ENCODE measurements around the gene SPATA45.
A peak's percentile ranks its signal among the peaks of the same experiment; 100 is the strongest.
"Not testable (repeated sequence)": the region's sequence is repeated elsewhere in the genome, so short reads cannot be mapped to it uniquely, and the experiment has no call there.

SPATA45 gene

DNA sequence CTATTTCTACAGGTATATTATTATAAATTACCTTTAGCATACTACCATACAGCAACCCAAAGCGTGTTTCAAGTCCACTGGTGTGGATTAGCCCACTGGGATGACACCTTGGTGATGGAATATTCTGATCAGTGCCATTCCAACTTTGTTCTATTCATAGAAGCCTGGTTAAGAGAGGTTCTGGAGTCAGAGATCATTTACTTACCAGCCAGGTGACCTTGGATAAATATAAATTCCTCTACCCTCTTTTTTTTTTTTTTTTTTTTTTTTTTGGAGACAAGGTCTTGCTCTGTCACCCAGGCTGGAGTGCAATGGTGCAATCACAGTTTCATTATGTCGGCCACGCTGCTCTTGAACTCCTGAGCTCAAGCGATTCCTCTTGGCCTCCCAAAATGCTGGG lies at the start of gene SPATA45:
TSS of gene SPATA45 (minus strand) at position 101 of the 400 bp plus-strand sequence. CDS start 11,500 bp downstream, outside the sequence.
- DNase-seq (ENCODE audit: low read depth, low spot score) = no peak

- no peak for DNase-seq (ENCODE audit: low read depth, low spot score)
These were observed 44.7 kb upstream of the SPATA45 start for GRCh38 chr1:212892108-212892507.

DNA sequence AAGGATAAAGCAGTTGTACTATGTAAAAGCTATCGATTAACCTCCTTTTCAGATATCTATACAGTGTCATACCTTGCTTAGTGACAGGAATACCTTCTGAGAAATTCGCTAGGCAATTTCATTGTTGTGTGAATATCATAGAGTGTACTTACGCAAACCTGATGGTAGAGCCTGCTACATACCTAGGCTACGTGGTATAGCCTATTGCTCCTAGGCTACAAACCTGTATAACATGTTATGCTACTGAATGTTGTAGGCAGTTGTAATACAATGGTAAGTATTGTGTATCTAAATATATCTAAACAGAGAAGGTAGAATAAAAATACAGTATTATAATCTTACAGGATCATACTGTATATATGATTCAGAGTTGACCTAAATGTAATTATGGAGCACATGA lies 37.1 kb upstream of the SPATA45 start:
- DNase-seq (ENCODE audit: low read depth, low spot score) = no peak

DNA sequence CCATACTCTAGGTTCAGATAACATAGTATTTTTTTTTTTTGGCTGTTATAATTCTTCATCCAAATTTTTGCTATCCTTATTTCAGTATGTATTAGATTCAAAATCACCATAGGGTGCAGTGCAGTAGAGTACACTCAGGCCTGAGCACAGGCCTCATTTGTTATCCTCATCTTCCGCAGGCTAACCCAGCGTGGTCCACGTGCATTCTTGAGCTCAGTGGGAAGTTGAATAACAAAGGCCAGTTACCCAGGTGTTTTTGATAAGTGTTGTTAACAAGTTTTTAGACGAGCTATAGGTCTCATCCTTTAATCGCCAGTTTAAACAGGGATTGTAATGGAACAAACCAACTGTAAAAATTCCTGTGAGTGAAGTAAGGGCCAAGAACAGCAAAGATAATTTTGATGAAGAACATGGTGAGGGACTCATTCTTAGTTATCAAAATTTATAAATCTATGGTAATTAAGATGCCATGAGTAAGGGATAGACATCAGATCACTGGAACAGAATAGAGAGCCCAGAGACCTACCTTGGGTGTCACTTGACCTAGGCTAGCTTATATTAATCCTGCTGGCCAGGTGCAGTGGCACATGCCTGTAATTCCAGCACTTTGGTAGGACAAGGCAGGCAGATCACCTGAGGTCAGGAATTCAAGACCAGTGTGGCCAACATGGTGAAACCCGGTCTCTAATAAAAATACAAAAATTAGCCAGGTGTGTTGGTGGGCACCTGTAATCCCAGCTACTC lies 32.7 kb upstream of the SPATA45 start:
- DNase-seq (ENCODE audit: low read depth, low spot score) = no peak

- no peak for DNase-seq (ENCODE audit: low read depth, low spot score)
These were observed 31.0 kb upstream of the SPATA45 start for GRCh38 chr1:212878418-212878817.

GRCh38 chr1:212873518-212873917 lies 26.1 kb upstream of the SPATA45 start:
- no peak for DNase-seq (ENCODE audit: low read depth, low spot score)

DNA sequence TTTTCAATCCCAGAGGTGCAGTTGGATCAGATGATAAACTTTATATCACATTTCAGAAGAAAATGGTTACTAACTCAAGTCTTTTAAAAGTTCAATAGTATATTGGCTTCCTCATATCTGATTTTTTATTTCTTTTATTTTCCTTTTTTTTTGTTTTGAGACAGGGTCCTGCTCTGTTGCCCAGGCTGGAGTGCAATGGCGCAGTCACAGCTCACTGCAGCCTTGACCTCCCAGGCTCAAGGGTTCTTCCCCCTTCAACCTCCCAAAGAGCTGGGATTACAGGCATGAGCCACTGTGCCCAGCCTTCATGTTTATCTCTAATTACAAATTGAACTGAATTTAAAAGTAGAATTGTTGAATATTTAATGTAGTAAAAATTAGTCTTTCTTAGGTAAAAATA lies 24.5 kb upstream of the SPATA45 start:
- no peak for DNase-seq (ENCODE audit: low read depth, low spot score)

DNA sequence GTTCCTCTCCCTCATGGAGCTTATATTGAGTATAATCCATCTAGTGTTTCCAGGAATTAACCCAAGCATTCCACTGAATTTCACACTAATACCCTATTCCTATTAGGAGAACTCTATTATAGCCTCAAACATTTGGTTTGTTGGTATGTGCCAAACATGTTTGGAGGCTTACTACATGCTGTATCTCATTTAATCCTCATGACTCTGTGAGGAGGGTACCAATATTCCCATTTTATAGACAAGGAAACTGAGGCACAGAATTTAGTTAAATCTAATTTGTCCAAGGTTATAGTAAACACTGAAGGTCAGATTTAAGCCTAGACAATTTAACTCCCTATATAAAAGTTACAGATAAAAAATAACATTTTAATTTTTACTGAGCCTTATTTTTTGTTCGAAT lies 19.7 kb upstream of the SPATA45 start:
- no peak for DNase-seq (ENCODE audit: low read depth, low spot score)

GRCh38 chr1:212864201-212864600 lies 16.8 kb upstream of the SPATA45 start:
- DNase-seq (ENCODE audit: low read depth, low spot score) = no peak

DNA sequence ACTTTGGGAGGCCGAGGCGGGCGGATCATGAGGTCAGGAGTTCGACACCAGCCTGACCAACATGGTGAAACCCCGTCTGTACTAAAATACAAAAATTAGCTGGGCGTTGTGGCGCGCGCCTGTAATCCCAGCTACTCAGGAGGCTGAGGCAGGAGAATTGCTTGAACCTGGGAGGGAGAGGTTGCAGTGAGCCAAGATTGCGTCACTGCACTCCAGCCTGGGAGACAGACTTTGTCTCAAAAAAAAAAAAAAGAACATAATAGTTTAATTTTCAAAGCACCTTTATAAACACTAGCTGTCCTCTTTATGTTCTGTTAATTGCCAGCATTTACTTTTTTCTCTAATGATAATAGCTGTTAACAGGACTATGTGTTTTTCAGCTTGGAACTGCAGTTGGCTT lies 15.9 kb upstream of the SPATA45 start:
- DNase-seq (ENCODE audit: low read depth, low spot score) = not testable (repeated sequence)

GRCh38 chr1:212862111-212862690 lies 14.8 kb upstream of the SPATA45 start:
- DNase-seq (ENCODE audit: low read depth, low spot score) = no peak

- DNase-seq (ENCODE audit: low read depth, low spot score) = no peak
These were observed 13.5 kb upstream of the SPATA45 start for GRCh38 chr1:212860713-212861581.

- DNase-seq (ENCODE audit: low read depth, low spot score) = peak; percentile 65
These were observed 11.2 kb upstream of the SPATA45 start for GRCh38 chr1:212858461-212859265.

DNA sequence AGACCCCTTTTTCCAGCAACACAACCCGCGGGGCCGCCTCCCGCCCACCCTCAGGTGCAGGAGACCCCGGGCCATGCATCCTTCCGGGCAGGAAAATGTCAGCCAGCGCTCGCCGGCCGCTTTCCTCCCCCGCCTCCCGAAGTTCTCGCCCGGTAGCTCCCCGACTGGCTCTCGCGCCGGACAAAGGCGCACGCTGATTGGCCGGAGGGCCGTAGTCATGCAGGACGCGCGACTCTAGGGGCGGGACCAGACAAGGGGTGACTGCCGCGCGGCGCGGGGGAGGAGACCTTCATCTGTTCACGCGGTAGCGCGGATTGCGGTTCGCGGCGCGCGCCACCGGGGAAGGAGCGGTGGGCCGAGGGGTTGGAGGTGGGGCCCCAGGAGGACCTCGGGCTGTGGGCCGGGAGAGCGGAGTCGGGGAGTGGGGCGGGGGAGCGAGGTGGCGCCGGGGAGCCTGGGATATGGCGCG lies 10.6 kb upstream of the SPATA45 start, which contains the start of gene FLVCR1:
TSS of gene FLVCR1 (plus strand) at position 284 of the 469 bp plus-strand sequence. CDS start at position 462, 178 bp downstream.
- peak; percentile 99 for DNase-seq (ENCODE audit: low read depth, low spot score)

DNA sequence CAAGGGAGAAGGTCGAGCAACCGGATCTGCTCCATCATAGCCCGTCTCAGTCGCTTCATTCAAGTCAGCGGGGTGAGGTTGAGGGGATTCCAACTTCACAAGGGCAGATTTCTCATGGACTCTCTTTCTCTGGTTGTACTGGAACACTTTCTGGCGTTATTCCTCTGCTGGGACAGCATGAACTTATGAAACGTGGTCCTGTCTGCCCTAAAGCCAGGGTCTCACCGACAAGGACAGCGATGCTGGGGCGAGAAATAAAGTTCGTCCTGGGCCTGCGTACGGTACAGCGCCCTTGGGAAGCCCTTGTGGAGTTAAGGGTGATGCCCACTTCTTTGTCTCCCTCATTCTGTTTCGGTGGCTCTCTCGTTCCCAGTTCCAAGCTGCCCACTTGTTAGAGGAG lies 9.3 kb upstream of the SPATA45 start:
- no peak for DNase-seq (ENCODE audit: low read depth, low spot score)

DNA sequence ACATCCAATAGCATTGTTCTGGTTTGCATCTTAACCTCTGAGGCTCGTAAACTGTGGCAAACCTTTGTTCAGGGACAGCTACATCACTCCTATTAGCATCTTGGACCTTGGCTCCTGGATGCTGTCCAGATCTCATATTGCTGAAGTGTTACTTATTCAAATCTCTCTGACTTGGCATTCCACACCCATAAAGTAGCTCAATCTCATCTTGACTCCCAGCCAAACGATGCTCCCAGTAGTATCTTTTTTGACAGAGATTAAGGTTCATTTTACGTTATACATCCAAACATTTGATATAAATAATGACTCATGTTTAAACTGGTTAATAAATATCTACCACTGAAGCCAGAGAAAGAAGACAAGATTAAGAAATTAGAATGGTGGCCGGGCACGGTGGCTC lies 6.2 kb upstream of the SPATA45 start:
- no peak for DNase-seq (ENCODE audit: low read depth, low spot score)

DNA sequence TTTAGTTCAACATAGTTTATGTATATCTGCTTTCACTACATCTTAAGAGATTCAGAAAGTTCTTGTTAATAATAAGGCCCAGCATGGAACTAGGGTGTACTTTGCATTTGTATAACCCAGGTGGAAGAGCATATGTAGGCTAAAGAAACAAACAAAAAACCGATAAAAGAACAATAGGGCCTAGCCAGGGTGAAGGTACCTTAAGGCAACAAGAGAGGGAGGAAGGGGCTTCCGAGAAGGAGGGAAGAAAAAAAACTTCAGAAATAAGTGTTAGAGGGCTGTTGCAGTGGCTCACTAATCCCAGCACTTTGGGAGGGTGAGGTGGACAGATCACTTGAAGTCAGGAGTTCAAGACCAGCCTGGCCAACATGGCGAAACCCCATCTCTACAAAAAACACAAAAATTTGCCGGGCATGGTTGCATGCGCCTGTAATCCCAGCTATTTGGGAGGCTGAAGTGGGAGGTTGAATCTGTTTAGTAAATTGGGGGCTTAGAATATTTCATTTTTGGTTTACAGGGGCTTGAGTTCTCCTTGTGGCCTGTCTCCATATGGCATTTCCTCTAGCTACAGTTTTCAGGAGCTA lies 4.7 kb upstream of the SPATA45 start:
- DNase-seq (ENCODE audit: low read depth, low spot score) = no peak

DNA sequence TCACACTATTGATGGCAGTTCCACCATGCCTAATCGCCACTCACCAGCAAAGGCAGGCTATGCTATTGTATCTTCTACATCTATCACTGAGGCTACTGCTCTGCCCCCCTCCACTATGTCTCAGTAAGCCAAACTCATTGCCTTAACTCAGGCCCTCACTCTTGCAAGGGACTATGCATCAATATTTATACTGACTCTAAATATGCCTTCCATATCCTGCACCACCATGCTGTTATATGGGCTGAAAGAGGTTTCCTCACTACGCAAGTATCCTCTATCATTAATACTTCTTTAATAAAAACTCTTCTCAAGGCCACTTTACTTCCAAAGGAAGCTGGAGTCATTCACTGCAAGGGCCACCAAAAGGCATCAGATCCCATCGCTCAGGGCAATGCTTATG lies 2.9 kb downstream of the SPATA45 start:
- not testable (repeated sequence) for DNase-seq (ENCODE audit: low read depth, low spot score)

GRCh38 chr1:212838145-212838544 lies 9.3 kb downstream of the SPATA45 start:
- DNase-seq (ENCODE audit: low read depth, low spot score) = no peak

GRCh38 chr1:212833211-212834207 lies 13.9 kb downstream of the SPATA45 start:
- not testable (repeated sequence) for DNase-seq (ENCODE audit: low read depth, low spot score)

Measured in astrocyte of the hippocampus (primary cell).